ENCODE data around the gene WWC1. TPM values are rescaled to one million over a fixed set of nuclear protein-coding genes. Genes with fewer than 3 reads are reported as not detected.

WWC1 gene
- total RNA-seq, 1 experiment from 2014 or later, result 108 TPM

DNA sequence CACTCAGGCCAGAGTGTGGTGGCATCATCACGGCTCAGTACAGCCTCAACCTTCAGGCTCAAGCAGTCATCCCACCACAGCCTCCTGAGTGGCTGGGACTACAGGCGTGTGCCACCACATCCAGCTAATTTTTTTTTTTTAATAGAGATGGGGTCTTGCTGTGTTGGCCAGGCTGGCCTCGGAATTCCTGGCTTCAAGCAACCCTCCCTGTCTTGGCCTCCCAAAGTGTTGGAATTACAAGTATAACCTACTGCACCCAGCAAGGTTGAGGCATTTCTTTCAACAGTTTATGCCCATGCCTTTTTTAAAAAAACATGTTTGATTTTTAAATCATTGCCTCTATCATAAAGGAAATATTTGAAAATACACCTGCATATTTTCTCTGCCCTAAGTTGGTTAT is 197.6 kb downstream of the WWC1 start:
- DNase-seq, result no peak
- intact Hi-C loops (cut with micrococcal nuclease; ENCODE audit: unreplicated experiment), result loop anchor here (10.0 kb wide), 1 partner anchor 1096 kb away; the partner anchor contains the start of gene SPDL1
- H3K27ac Mint-ChIP-seq (ENCODE audit: unreplicated experiment), result no peak overlapping the region
- no peak overlapping the region for H3K4me3 ChIP-seq (ENCODE audit: low read depth, low read length)
- H3K27me3 ChIP-seq (replicated peaks; ENCODE audit: control insufficient read depth, insufficient read depth, low read length), result no peaks in the 10 kb centered on the region
- peaks cover 7% of the 10 kb centered on the region for H3K4me1 ChIP-seq
- H3K36me3 Mint-ChIP-seq (ENCODE audit: insufficient read depth, unreplicated experiment), result peaks cover 73% of the 10 kb centered on the region
- no peaks in the 10 kb centered on the region for H3K9me3 Mint-ChIP-seq (ENCODE audit: unreplicated experiment)
- no peak overlapping the region for H3K4me3 Mint-ChIP-seq (ENCODE audit: unreplicated experiment)
- H3K36me3 ChIP-seq (ENCODE audit: control insufficient read depth, insufficient read depth, low read length), result 0 out of 2 replicates have a peak, but pooled peaks cover 1% of the 10 kb centered on the region
- BruUV-seq (replicated peaks), result no TSS peak
- H3K9me3 ChIP-seq, result no peaks in the 10 kb centered on the region
- no peaks in the 10 kb centered on the region for H3K4me1 Mint-ChIP-seq (ENCODE audit: low read depth, unreplicated experiment)
- POLR2A ChIA-PET, result no interaction called here
- CTCF ChIA-PET, result no interaction called here
- H3K27me3 Mint-ChIP-seq (ENCODE audit: insufficient read depth, unreplicated experiment), result no peaks in the 10 kb centered on the region
- TF ChIP-seq, protein P1, sequence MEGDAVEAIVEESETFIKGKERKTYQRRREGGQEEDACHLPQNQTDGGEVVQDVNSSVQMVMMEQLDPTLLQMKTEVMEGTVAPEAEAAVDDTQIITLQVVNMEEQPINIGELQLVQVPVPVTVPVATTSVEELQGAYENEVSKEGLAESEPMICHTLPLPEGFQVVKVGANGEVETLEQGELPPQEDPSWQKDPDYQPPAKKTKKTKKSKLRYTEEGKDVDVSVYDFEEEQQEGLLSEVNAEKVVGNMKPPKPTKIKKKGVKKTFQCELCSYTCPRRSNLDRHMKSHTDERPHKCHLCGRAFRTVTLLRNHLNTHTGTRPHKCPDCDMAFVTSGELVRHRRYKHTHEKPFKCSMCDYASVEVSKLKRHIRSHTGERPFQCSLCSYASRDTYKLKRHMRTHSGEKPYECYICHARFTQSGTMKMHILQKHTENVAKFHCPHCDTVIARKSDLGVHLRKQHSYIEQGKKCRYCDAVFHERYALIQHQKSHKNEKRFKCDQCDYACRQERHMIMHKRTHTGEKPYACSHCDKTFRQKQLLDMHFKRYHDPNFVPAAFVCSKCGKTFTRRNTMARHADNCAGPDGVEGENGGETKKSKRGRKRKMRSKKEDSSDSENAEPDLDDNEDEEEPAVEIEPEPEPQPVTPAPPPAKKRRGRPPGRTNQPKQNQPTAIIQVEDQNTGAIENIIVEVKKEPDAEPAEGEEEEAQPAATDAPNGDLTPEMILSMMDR (IDR thresholded peaks at IDR 0.05; ENCODE audit: insufficient read depth in 1 of 2, low read depth in 1 of 2, low read length in 1 of 2, severe bottlenecking in 1 of 2, unreplicated experiment in 1 of 2), result no peak

DNA sequence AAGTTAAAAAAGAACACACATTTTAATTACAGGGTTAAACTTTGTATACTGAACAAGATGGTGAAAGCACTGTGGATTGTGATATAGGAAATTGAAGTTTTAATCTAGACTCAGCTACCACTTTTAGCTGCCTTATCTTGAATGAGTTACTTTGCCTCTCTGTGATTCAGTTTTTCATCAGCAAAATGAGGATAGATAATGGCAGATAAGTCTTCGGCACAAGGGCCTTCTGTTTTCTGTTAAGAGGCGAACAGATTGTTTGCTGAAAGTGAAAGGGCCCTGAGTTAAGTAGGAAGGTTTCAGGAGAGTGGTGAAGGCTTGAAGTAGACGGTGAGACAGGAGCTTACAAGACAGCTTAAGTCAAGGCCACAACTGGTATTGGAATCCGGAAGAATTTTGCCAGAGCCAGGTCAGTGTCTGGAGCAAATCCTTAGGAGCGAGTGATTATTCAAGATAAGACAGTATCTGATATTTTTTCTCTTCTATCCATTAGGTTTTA is 202.7 kb downstream of the WWC1 start:
- intact Hi-C loops (cut with micrococcal nuclease; ENCODE audit: unreplicated experiment), result no loop called here
- DNase-seq, result no peak
- no peak overlapping the region for H3K27ac Mint-ChIP-seq (ENCODE audit: unreplicated experiment)
- H3K4me3 ChIP-seq (ENCODE audit: low read depth, low read length), result no peak overlapping the region
- CTCF ChIA-PET, result interaction anchor here (0.7 kb wide), 1 partner anchor 42 kb away, joined by 9 read pairs; no protein-coding TSS in a partner anchor
- H3K36me3 Mint-ChIP-seq (ENCODE audit: insufficient read depth, unreplicated experiment), result peaks cover 96% of the 10 kb centered on the region
- no peaks in the 10 kb centered on the region for H3K4me1 Mint-ChIP-seq (ENCODE audit: low read depth, unreplicated experiment)
- H3K27me3 ChIP-seq (replicated peaks; ENCODE audit: control insufficient read depth, insufficient read depth, low read length), result no peaks in the 10 kb centered on the region
- POLR2A ChIA-PET, result no interaction called here
- H3K9me3 ChIP-seq, result no peaks in the 10 kb centered on the region
- no peak overlapping the region for H3K4me3 Mint-ChIP-seq (ENCODE audit: unreplicated experiment)
- H3K9me3 Mint-ChIP-seq (ENCODE audit: unreplicated experiment), result no peaks in the 10 kb centered on the region
- H3K4me1 ChIP-seq, result no peaks in the 10 kb centered on the region
- no peaks in the 10 kb centered on the region for H3K27me3 Mint-ChIP-seq (ENCODE audit: insufficient read depth, unreplicated experiment)
- BruUV-seq (replicated peaks), result no TSS peak
- TF ChIP-seq, protein P1 (IDR thresholded peaks at IDR 0.05; ENCODE audit: insufficient read depth in 1 of 2, low read depth in 1 of 2, low read length in 1 of 2, severe bottlenecking in 1 of 2, unreplicated experiment in 1 of 2), result no peak
- peaks cover 4% of the 10 kb centered on the region for H3K36me3 ChIP-seq (ENCODE audit: control insufficient read depth, insufficient read depth, low read length)

DNA sequence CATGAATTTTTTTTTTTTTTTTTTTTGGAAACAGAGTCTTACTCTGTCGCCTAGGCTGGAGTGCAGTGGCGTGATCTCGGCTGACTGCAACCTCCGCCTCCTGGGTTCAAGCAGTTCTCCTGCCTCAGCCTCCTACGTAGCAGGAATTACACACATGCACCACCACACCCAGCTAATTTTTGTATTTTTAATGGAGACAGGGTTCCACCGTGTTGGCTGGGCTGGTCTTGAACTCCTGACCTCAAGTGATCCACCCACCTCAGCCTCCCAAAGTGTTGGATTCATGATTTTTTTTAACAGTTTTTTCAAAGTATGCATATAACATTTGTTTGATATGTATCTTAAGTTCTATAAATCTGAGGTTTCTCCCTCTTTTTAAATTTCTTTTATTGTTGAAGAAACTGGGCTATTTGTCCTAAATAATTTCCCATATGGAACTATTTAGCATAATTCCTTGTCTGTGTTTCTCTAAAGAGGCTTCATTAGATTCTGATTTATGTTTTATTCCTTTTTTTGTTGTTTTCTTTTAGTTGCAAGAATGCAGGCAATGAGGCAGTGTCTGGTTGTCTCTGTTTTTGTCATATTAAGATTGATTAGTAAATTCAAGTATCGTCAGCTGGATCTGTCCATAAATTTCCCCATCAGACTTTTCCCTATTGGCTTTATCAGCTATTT is 211.3 kb downstream of the WWC1 start:
- no peaks in the 10 kb centered on the region for H3K4me1 ChIP-seq
- no peak overlapping the region for H3K4me3 Mint-ChIP-seq (ENCODE audit: unreplicated experiment)
- H3K27ac Mint-ChIP-seq (ENCODE audit: unreplicated experiment), result no peak overlapping the region
- TF ChIP-seq, protein P1 (IDR thresholded peaks at IDR 0.05; ENCODE audit: insufficient read depth in 1 of 2, low read depth in 1 of 2, low read length in 1 of 2, severe bottlenecking in 1 of 2, unreplicated experiment in 1 of 2), result no peak
- BruUV-seq (replicated peaks), result no TSS peak
- no peaks in the 10 kb centered on the region for H3K4me1 Mint-ChIP-seq (ENCODE audit: low read depth, unreplicated experiment)
- peaks cover 4% of the 10 kb centered on the region for H3K36me3 ChIP-seq (ENCODE audit: control insufficient read depth, insufficient read depth, low read length)
- peaks cover 84% of the 10 kb centered on the region for H3K36me3 Mint-ChIP-seq (ENCODE audit: insufficient read depth, unreplicated experiment)
- ChIA-PET CTCF (no interaction called here), POLR2A (no interaction called here)
- H3K4me3 ChIP-seq (ENCODE audit: low read depth, low read length), result no peak overlapping the region
- intact Hi-C loops (cut with micrococcal nuclease; ENCODE audit: unreplicated experiment), result no loop called here
- no peaks in the 10 kb centered on the region for H3K9me3 ChIP-seq
- no peak for DNase-seq
- no peaks in the 10 kb centered on the region for H3K27me3 ChIP-seq (replicated peaks; ENCODE audit: control insufficient read depth, insufficient read depth, low read length)
- no peaks in the 10 kb centered on the region for H3K27me3 Mint-ChIP-seq (ENCODE audit: insufficient read depth, unreplicated experiment)
- no peaks in the 10 kb centered on the region for H3K9me3 Mint-ChIP-seq (ENCODE audit: unreplicated experiment)

Measured in Caco-2 (cell line).